Non-pigmented ciliary epithelial cell (primary cell): ENCODE measurements around the gene NPM3.

ENCODE experiments used
- DNase-seq: peaks from one replicate; pipeline ENCODE4 v3.0.0-alpha.2; 2010; ENCODE audit warnings: low read depth

NPM3 gene

DNA sequence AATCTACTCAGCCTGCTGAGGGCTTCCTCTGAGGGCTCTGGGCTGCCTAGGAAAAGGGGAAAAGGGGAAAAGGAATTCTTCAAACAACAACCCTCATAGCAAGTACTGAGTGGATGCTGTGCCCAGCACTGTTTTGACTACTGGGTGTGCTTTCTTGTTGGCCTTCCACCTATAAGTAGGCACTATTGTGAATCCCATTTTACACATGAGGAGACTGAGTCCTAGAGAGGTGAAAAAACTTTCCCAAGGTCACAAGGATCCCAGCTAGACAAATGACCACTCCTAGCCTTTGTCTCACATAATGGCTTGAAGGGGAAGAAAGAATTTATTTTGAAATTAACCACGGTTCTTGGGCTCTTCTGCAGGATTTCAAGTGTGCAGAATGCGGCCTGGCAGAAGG lies 24.4 kb downstream of the NPM3 start:
- no peak for DNase-seq

DNA sequence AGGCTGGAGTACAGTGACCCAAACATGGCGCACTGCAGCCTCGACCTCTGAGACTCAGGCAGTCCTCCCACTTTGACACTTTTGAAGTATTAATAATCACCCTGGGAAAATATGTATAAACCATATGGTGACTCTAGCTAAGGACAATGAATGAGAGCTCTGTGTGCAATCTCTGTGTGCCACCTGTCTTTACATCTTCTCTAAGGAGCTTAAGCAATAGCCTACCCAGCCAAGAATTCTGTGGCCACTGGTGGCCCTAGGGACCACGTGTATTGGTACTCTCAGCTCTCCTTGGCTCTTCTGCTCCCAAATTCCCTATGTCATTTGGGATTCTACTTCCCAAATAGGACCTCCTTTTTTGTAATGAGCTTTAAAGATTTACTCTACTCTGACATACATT lies 31.0 kb downstream of the NPM3 start:
- DNase-seq = no peak

DNA sequence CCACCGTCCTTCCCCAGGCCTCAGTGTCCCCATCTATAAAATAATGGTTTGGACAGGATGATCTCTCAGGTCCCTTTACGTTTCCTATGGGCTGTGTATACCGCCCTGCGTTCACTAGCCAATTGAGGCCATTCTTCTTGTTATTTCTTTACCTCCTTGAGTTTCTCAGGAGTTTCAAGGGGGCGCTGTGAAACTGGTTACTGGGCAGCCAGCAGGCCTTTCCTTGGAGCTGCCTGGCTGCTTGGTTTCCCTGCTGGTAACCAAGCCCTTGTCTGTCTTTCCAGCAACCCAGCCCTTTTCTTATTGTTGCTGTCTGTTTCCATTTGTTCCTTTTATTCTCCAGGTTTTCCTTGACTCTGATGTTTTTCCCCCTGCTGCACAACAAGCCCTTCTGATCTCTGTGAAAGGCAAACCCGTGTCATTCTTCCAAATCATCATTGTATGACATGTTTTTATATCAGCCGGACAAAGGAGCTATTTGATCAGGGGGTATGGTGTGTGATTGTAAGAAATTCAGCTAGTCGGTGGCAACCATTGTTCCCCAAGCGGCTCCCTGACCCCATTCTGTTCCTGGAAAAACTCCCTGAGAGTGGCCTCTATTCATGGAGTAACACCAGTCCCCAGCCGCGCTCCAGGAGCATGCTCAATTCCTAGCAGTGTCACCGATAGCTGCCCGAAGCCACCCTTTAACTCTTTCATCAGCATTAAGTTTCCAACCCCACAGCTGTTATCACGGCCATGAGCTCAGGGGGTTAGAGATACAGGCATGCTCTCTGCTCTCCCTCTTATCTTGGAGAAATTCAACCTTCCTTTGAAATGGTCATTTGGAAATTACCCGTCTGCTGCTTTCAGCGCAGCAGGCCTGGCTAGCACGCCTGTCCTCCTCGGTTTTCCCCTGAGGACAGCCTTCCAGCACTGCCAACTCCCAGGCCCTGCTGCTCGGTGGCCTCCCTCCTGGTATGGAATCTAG lies 33.9 kb downstream of the NPM3 start:
- DNase-seq = no peak

DNA sequence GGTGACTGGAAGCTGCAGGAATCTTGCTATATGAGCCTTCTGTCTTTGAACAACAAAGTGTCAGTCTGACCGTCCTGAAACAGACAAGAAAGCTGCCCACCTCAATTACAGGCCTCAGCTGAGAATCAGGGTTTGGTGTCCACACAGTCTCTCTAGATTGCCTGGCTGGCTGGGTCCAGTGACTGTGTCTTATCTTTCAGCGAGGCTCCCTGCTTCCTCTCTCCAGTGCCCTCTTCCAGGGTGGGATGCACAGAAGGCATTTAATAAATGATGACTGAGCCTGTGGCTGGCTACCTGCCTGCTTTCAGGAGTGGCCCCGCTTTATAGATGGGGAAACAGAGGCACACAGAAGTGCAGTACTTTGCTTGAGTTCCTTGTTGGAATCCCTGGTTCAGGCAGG lies 34.8 kb downstream of the NPM3 start:
- DNase-seq = no peak

DNA sequence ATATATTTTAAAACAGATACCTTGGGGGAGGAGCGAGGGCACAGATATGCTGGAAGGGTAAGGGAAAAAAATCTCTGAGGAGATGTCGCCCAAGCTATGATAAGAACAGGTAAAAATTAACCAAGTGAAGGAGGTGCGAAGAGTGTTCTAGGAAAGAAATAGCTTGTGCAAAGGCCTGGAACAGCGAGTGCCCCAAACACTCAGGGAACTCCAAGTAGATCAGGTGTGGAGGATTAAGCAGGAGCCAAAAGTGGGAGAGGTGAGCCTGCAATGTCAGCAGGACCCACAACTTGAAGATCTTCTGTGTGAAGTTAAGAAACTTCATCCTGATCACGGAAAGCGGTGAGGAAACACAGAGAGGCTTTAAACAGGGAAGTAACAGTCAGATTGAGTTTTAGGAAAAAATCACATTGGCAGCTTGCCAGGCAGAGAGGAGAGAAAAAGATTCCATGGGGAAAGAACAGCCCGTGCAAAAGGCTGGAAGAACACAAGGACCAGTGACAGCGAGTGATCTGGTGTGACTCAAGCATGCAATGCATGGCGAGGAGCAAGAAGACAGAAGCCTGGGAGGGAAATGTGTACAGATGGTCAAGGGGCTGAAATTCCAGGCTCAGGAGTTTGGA lies 38.1 kb downstream of the NPM3 start:
- DNase-seq = no peak

DNA sequence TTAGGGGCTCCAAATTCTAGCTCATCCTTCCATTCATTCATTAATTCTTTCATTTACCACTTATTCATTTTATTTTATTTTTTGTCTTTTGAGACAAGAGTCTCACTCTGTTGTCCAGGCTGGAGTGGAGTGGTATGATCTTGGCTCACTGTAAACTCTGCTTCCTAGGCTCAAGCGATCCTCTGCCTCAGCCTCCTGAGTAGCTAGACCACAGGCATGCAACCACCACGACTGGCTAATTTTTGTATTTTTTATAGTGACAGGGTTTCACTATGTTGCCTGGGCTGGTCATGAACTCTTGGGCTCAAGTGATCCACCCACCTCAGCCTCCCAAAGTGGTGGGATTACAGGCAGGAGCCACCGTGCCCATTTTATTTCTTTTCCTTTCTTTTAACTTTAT lies 39.0 kb downstream of the NPM3 start:
- no peak for DNase-seq

DNA sequence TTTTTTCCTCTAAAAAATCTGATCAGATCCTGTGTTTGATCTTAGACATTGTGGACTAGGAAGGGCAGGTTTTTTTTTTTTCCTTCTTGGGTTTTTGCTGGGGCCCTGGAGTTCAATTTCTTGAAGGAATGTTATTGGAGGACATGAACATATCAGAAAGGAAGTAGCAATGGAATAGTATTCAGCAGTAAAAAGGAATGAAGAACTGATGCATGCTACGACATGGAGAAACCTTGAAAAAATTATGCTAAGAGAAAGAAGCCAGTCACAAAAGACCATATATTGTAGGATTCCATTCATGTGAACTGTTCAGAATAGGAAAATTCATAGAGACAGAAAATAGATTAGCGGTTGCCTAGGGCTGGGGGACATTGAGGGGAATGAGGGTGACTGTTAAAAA lies 41.3 kb downstream of the NPM3 start:
- DNase-seq = no peak

DNA sequence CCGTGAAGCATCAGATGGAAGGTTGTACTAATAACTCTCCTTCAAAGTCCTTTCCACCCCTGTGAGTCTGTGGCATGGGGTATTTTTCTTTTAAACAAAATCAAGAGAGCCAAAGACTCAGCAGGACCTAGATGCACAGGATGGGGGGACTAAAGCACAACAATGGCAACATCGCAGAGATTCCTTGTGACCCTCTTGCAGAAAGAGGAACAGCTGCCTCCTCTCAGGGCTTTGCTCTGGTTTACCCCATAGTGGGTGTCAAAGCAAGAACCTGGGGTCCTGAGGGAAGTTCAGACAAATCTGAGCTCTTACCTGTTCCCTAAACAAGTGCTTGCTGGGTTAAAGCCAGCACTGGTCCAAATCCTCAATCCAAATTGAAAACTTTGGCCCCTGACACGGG lies 46.6 kb downstream of the NPM3 start:
- DNase-seq = no peak

DNA sequence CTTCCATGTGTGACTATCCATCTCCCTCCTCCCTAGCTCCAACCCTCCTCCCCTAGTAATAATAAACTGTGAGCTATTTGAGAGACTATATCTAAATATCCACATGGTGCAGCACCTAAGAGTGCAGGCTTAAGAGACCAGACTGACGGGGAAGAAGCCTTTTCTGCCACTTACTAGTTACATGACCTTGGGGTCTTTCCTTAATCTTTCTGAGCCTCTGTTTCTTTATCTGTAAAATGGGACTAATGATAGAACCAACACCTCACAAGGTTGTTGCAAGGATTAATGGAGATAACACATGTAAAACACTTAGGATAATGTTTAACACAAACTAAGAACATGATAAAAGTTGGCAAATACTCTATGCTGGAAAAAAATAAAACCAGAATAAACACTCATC lies 51.1 kb downstream of the NPM3 start:
- DNase-seq = no peak
